CD14-positive monocyte (primary cell): ENCODE results near the gene UBXN7. TPM values are rescaled to one million over a fixed set of nuclear protein-coding genes. Genes with fewer than 3 reads are reported as not detected.
"Not testable (repeated sequence)": the region's sequence is repeated elsewhere in the genome, so short reads cannot be mapped to it uniquely, and the experiment has no call there.

Source experiments
- DNase-seq, 3 donors: peaks; one replicate each; pipeline ENCODE4 v3.0.0-alpha.2; 2011 to 2022
- H2AFZ ChIP-seq: 2 replicates; pipeline ENCODE4 v1.6.0; 2012; ENCODE audit warnings: mild to moderate bottlenecking, low read depth, low read length, inconsistent platforms; ENCODE audit not compliant: insufficient read depth, poor library complexity, severe bottlenecking
- H3K27ac ChIP-seq, 2 donors: 1 replicate in 1 of 2; 2 replicates in 1 of 2; pipeline ENCODE4 v1.5.1; 2012 to 2013; ENCODE audit warnings: low read length in 2 of 2, control low read depth in 1 of 2, inconsistent platforms in 1 of 2, low read depth in 1 of 2, mild to moderate bottlenecking in 1 of 2
- H3K27me3 ChIP-seq, 2 donors: one replicate each; pipeline versions ENCODE4 v1.6.0 to v1.6.1; 2011 to 2013; ENCODE audit warnings: low read length in 2 of 2; ENCODE audit not compliant: control insufficient read depth in 2 of 2, insufficient read depth in 2 of 2
- H3K36me3 ChIP-seq, 2 donors: replicated peaks in 1 of 2; 1 replicate in 1 of 2; 2 replicates in 1 of 2; pipeline versions ENCODE4 v1.5.1 to v1.6.1; 2012 to 2013; ENCODE audit warnings: low read length in 2 of 2, control low read depth in 1 of 2, inconsistent platforms in 1 of 2, mild to moderate bottlenecking in 1 of 2; ENCODE audit not compliant: insufficient read depth in 2 of 2, control insufficient read depth in 1 of 2
- H3K4me1 ChIP-seq, 2 donors: 1 replicate in 1 of 2; 2 replicates in 1 of 2; pipeline versions ENCODE4 v1.5.1 to v1.6.1; 2012 to 2013; ENCODE audit warnings: low read length in 2 of 2, control low read depth in 1 of 2, inconsistent platforms in 1 of 2, mild to moderate bottlenecking in 1 of 2, moderate library complexity in 1 of 2; ENCODE audit not compliant: insufficient read depth in 2 of 2, control insufficient read depth in 1 of 2
- H3K4me2 ChIP-seq: replicated peaks from 2 replicates; pipeline ENCODE3; 2012; ENCODE audit warnings: low read length, moderate library complexity, mild to moderate bottlenecking; ENCODE audit not compliant: poor library complexity, severe bottlenecking; ENCODE audit errors: extremely low read depth
- H3K4me3 ChIP-seq, 3 experiments: fragments of 200-600 bp in 1 of 3; sonication (generic) in 1 of 3; replicated peaks in 1 of 3; 1 replicate in 2 of 3; 2 replicates in 1 of 3; pipeline ENCODE4 v1.5.1; 2011 to 2013; ENCODE audit warnings: low read length in 3 of 3, mild to moderate bottlenecking in 3 of 3, control low read depth in 2 of 3, low read depth in 2 of 3, inconsistent platforms in 1 of 3, moderate library complexity in 1 of 3
- H3K79me2 ChIP-seq: 2 replicates; pipeline ENCODE4 v1.6.0; 2012; ENCODE audit warnings: mild to moderate bottlenecking, control low read depth, inconsistent platforms, low read length, moderate library complexity; ENCODE audit not compliant: insufficient read depth
- H3K9ac ChIP-seq: 2 replicates; pipeline ENCODE4 v1.6.0; 2017; ENCODE audit warnings: low read length, mild to moderate bottlenecking; ENCODE audit not compliant: insufficient read depth, poor library complexity, severe bottlenecking
- H3K9me3 ChIP-seq, 2 donors: replicated peaks in 1 of 2; 1 replicate in 1 of 2; 2 replicates in 1 of 2; pipeline versions ENCODE4 v1.5.1 to v1.6.1; 2012 to 2013; ENCODE audit warnings: low read length in 2 of 2, control low read depth in 1 of 2; ENCODE audit not compliant: control insufficient read depth in 1 of 2, insufficient read depth in 1 of 2
- H4K20me1 ChIP-seq: 2 replicates; pipeline ENCODE4 v1.6.0; 2012; ENCODE audit warnings: mild to moderate bottlenecking, low read length, control low read depth, moderate library complexity; ENCODE audit not compliant: insufficient read depth
- H3K27ac Mint-ChIP-seq, 7 donors: one replicate each; pipeline ENCODE4 v1.8.0; 2020; ENCODE audit warnings: mild to moderate bottlenecking in 7 of 7, mixed read lengths in 7 of 7, moderate library complexity in 6 of 7, inconsistent platforms in 2 of 7
- H3K27me3 Mint-ChIP-seq, 3 donors: one replicate each; pipeline ENCODE4 v1.8.0; 2021 to 2022; ENCODE audit warnings: low read depth in 3 of 3, mild to moderate bottlenecking in 3 of 3, mixed read lengths in 3 of 3, moderate library complexity in 3 of 3, inconsistent platforms in 1 of 3
- H3K36me3 Mint-ChIP-seq, 2 donors: one replicate each; pipeline ENCODE4 v1.8.0; 2020; ENCODE audit warnings: mixed read lengths in 2 of 2, inconsistent platforms in 1 of 2, mild to moderate bottlenecking in 1 of 2
- H3K4me1 Mint-ChIP-seq: one replicate; pipeline ENCODE4 v1.8.0; 2020; ENCODE audit warnings: mild to moderate bottlenecking, mixed read lengths
- H3K4me3 Mint-ChIP-seq, 2 donors: one replicate each; pipeline ENCODE4 v1.8.0; 2020; ENCODE audit warnings: mild to moderate bottlenecking in 2 of 2, mixed read lengths in 2 of 2, moderate library complexity in 1 of 2
- H3K9me3 Mint-ChIP-seq, 7 donors: one replicate each; pipeline ENCODE4 v1.8.0; 2020 to 2022; ENCODE audit warnings: mixed read lengths in 7 of 7, mild to moderate bottlenecking in 6 of 7, moderate library complexity in 6 of 7, inconsistent platforms in 2 of 7
- WGBS: methylation state at CpG from one replicate; pipeline ENCODE4 v1.1.5; 2013; ENCODE audit warnings: missing lambda C conversion rate; ENCODE audit not compliant: insufficient coverage; 5-methylcytosine and 5-hydroxymethylcytosine counted together
- intact Hi-C, 2 donors: fragments of 100-400 bp; cut with micrococcal nuclease; formaldehyde crosslinking; loops; one replicate each; pipeline versions ENCODE4 v1.15.0 to v1.15.1; 2023
- polyA plus RNA-seq, 3 donors: library from polyadenylated mRNA; depleted of rRNA in 1 of 3; unstranded in 2 of 3; stranded (reverse) in 1 of 3; fragments of 300-500 nt in 2 of 3; fragments of >200 nt in 1 of 3; fragmentation: Illumina TruSeq in 2 of 3; gene quantifications; 1 replicate in 2 of 3; 2 replicates in 1 of 3; pipeline ENCODE4 v1.2.3, GENCODE V29; 2012 to 2021
- TF ChIP-seq, protein P1 (sequence below): fragments of 200-600 bp; IDR thresholded peaks from one replicate; pipeline ENCODE4 v1.8.0; 2022; ENCODE audit warnings: antibody characterized with exemption, mild to moderate bottlenecking

The UBXN7 gene
- polyA plus RNA-seq, 3 donors, result 10.5 to 15.8 (median 13.6) TPM

DNA sequence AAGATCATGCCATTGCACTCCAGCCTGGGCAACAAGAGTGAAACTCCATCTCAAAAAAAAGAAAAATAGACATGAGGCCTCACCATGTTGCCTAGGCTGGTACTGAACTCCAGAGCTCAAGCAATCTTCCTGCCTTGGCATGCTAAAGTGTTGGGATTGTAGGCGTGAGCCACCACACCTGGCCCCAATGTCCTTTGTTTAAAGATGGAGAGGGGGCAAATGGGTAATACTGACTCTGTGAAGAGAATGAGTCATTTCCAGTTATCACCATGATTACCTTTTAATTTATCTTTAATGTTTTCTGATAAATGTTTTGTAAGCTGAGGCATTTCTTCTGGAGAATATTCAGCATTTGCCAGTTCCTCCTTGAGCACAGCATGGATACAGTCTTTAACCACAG, 116.4 kb downstream of the UBXN7 start:
- Histone ChIP-seq H3K9me3 (no peaks in the 10 kb centered on the region), H4K20me1 (no peaks in the 10 kb centered on the region), H3K36me3 (peaks cover 0 to 2% of the 10 kb centered on the region in 2 donors), H3K4me3 (no peak overlapping the region), H3K27me3 (no peaks in the 10 kb centered on the region), H2AFZ (no peak overlapping the region), H3K9ac (no peak overlapping the region), H3K4me1 (peaks cover 4 to 14% of the 10 kb centered on the region in 2 donors), H3K4me2 (no peak overlapping the region), H3K79me2 (peaks cover 5% of the 10 kb centered on the region), H3K27ac (no peak overlapping the region)
- Mint-ChIP-seq H3K9me3 (no peaks in the 10 kb centered on the region), H3K4me1 (peaks cover 16% of the 10 kb centered on the region), H3K27ac (no peak overlapping the region), H3K36me3 (peaks cover 0 to 2% of the 10 kb centered on the region in 2 donors), H3K27me3 (peaks cover 0 to 1% (median 1%) of the 10 kb centered on the region in 3 donors), H3K4me3 (no peak overlapping the region)
- no peak for DNase-seq
- TF ChIP-seq, protein P1, sequence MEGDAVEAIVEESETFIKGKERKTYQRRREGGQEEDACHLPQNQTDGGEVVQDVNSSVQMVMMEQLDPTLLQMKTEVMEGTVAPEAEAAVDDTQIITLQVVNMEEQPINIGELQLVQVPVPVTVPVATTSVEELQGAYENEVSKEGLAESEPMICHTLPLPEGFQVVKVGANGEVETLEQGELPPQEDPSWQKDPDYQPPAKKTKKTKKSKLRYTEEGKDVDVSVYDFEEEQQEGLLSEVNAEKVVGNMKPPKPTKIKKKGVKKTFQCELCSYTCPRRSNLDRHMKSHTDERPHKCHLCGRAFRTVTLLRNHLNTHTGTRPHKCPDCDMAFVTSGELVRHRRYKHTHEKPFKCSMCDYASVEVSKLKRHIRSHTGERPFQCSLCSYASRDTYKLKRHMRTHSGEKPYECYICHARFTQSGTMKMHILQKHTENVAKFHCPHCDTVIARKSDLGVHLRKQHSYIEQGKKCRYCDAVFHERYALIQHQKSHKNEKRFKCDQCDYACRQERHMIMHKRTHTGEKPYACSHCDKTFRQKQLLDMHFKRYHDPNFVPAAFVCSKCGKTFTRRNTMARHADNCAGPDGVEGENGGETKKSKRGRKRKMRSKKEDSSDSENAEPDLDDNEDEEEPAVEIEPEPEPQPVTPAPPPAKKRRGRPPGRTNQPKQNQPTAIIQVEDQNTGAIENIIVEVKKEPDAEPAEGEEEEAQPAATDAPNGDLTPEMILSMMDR, result no peak
- intact Hi-C loops, result loop anchor here in 1 of 2 donors (5.0 to 10.0 kb wide), 2 partner anchors 41 to 99 kb away; no protein-coding TSS in a partner anchor
- WGBS, result no CpG with 5 or more reads among the region's 1 CpG

DNA sequence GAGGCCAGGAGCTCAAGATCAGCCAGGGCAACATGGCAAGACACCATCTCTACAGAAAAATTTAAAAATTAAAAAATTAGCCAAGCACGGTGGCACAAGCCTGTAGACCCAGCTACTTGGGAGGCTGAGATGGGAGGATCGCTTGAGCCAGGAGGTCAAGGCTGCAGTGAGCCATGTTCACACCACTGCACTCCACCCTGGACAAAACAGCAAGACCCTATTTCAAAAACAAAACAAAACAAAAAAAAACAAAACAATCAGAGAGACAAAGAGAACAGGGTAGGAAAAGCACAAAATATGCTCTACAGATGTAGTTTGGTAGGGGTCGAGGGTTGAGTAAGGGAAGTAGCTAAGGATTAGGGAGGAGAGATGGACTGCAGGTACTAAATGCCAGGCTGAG, 117.6 kb downstream of the UBXN7 start:
- 89% methylated on average over 1 of the region's 3 CpGs for WGBS
- Mint-ChIP-seq H3K4me3 (no peak overlapping the region), H3K9me3 (no peaks in the 10 kb centered on the region), H3K4me1 (peaks cover 14% of the 10 kb centered on the region), H3K36me3 (peaks cover 0 to 2% of the 10 kb centered on the region in 2 donors), H3K27ac (peak overlapping the region in 1 of 7 donors; percentile 6), H3K27me3 (peaks cover 0 to 5% (median 1%) of the 10 kb centered on the region in 3 donors)
- H4K20me1 ChIP-seq, result no peaks in the 10 kb centered on the region
- TF ChIP-seq, protein P1, result no peak
- H3K79me2 ChIP-seq, result peaks cover 5% of the 10 kb centered on the region
- H3K27me3 ChIP-seq, result no peaks in the 10 kb centered on the region
- H3K9me3 ChIP-seq, result no peaks in the 10 kb centered on the region
- no peak overlapping the region for H3K9ac ChIP-seq
- H3K4me2 ChIP-seq, result no peak overlapping the region
- H3K27ac ChIP-seq, result no peak overlapping the region
- no peak for DNase-seq
- H3K4me1 ChIP-seq, result peaks cover 2 to 6% of the 10 kb centered on the region in 2 donors
- no peak overlapping the region for H2AFZ ChIP-seq
- intact Hi-C loops, result loop anchor here in 1 of 2 donors (10.0 kb wide), 1 partner anchor 100 kb away; no protein-coding TSS in a partner anchor
- H3K4me3 ChIP-seq, result no peak overlapping the region
- peaks cover 0 to 2% of the 10 kb centered on the region in 2 donors for H3K36me3 ChIP-seq

DNA sequence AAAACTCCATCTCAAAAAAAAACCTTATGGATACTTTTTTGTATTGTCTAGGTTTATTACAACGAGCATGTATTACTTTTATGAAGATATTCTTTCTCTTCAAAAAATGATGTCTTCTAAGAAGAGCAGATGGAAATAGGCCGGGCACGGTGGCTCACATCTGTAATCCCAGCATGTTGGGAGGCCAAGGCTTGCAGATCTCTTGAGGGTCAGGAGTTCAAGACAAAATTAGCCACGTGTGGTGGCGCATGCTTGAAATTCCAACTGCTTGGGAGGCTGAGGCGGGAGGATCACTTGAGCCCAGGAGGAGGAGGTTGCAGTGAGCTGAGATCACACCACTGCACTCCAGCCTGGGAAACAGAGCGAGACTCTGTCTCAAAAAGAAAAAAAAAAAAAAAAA, 118.1 kb downstream of the UBXN7 start:
- H3K4me1 Mint-ChIP-seq, result peaks cover 10% of the 10 kb centered on the region
- not testable (repeated sequence) for H3K36me3 Mint-ChIP-seq, H3K9ac ChIP-seq, H3K27ac Mint-ChIP-seq, H3K9me3 ChIP-seq, H3K27me3 Mint-ChIP-seq, H3K4me3 ChIP-seq, H3K27ac ChIP-seq, DNase-seq, H3K4me1 ChIP-seq, H3K27me3 ChIP-seq, H3K4me3 Mint-ChIP-seq, H3K9me3 Mint-ChIP-seq, H3K36me3 ChIP-seq, H3K79me2 ChIP-seq, H3K4me2 ChIP-seq, H4K20me1 ChIP-seq, H2AFZ ChIP-seq
- intact Hi-C loops, result loop anchor here in 1 of 2 donors (10.0 kb wide), 1 partner anchor 101 kb away; no protein-coding TSS in a partner anchor
- 100% methylated on average over 4 of the region's 7 CpGs for WGBS
